HEK293T (cell line): ENCODE data around the gene KLF2.
"Not testable (repeated sequence)": the region's sequence is repeated elsewhere in the genome, so short reads cannot be mapped to it uniquely, and the experiment has no call there.

Source experiments
- CTCF ChIA-PET: fragments of 350-600 bp; formaldehyde crosslinking; extraction: SDS; loops from one replicate; lab custom pipeline; 2021; ENCODE audit warnings: antibody characterized with exemption, inconsistent platforms; lab: Yijun Ruan, JAX
- POLR2A ChIA-PET: fragments of 350-600 bp; formaldehyde crosslinking; extraction: SDS; loops from one replicate; lab custom pipeline; 2020; ENCODE audit warnings: antibody characterized with exemption, inconsistent platforms; lab: Yijun Ruan, JAX
- DNase-seq: peaks from one replicate; pipeline ENCODE4 v3.0.0; 2012; ENCODE audit warnings: mixed read lengths; ENCODE audit errors: extremely low spot score
- ARNT ChIP-seq: fragments of 450-650 bp; IDR thresholded peaks from 2 replicates; pipeline ENCODE4 v1.6.1; 2017; ENCODE audit warnings: mild to moderate bottlenecking
- BHLHE40 ChIP-seq: fragments of 450-650 bp; IDR thresholded peaks from 2 replicates; pipeline ENCODE4 v1.6.1; 2016; ENCODE audit warnings: mild to moderate bottlenecking, moderate library complexity, borderline replicate concordance
- CTBP1 ChIP-seq: fragments of 450-650 bp; IDR thresholded peaks from 2 replicates; pipeline ENCODE4 v1.6.1; 2016; ENCODE audit warnings: borderline replicate concordance
- ELF4 ChIP-seq: fragments of 450-650 bp; IDR thresholded peaks from 2 replicates; pipeline ENCODE4 v1.6.1; 2017; ENCODE audit warnings: antibody characterized with exemption
- FOXA1 ChIP-seq: fragments of 450-650 bp; IDR thresholded peaks from 2 replicates; pipeline ENCODE4 v1.6.1; 2016; ENCODE audit warnings: mild to moderate bottlenecking
- FOXK2 ChIP-seq: fragments of 450-650 bp; IDR thresholded peaks from 2 replicates; pipeline ENCODE4 v1.6.1; 2016; ENCODE audit warnings: mild to moderate bottlenecking
- FOXM1 ChIP-seq: fragments of 450-650 bp; IDR thresholded peaks from 2 replicates; pipeline ENCODE4 v1.6.1; 2017; ENCODE audit warnings: mild to moderate bottlenecking, borderline replicate concordance
- HDGF ChIP-seq: fragments of 450-650 bp; IDR thresholded peaks from 2 replicates; pipeline ENCODE4 v1.6.1; 2017; ENCODE audit warnings: antibody characterized with exemption, borderline replicate concordance
- L3MBTL2 ChIP-seq: fragments of 450-650 bp; conservative IDR thresholded peaks from 2 replicates; pipeline ENCODE4 v1.6.1; 2016; ENCODE audit warnings: mild to moderate bottlenecking
- LEF1 ChIP-seq: fragments of 450-650 bp; IDR thresholded peaks from 2 replicates; pipeline ENCODE4 v1.6.1; 2017; ENCODE audit warnings: mild to moderate bottlenecking, borderline replicate concordance
- NFRKB ChIP-seq: fragments of 450-650 bp; IDR thresholded peaks from 2 replicates; pipeline ENCODE4 v1.6.1; 2016; ENCODE audit warnings: mild to moderate bottlenecking, moderate library complexity
- PKNOX1 ChIP-seq: fragments of 450-650 bp; IDR thresholded peaks from 2 replicates; pipeline ENCODE4 v1.6.1; 2016
- SP1 ChIP-seq: fragments of 450-650 bp; IDR thresholded peaks from 2 replicates; pipeline ENCODE4 v1.6.1; 2017
- SUZ12 ChIP-seq: fragments of 450-650 bp; IDR thresholded peaks from 2 replicates; pipeline ENCODE4 v1.6.1; 2016; ENCODE audit warnings: mild to moderate bottlenecking
- TARDBP ChIP-seq: fragments of 450-650 bp; IDR thresholded peaks from 2 replicates; pipeline ENCODE4 v1.6.1; 2016
- ZNF384 ChIP-seq: fragments of 450-650 bp; IDR thresholded peaks from 2 replicates; pipeline ENCODE4 v1.6.1; 2016

KLF2 gene

GRCh38 chr19:16324384-16325160 is at the start of gene KLF2:
KLF2 (plus strand) TSS chr19:16324826; CDS start chr19:16324924, 98 bp downstream.
- peak; percentile 83 for DNase-seq
- ChIA-PET POLR2A (interaction anchor here (0.6 to 1.2 kb wide), 4 partner anchors 14 to 76 kb away, joined by 3 read pairs; no protein-coding TSS in a partner anchor), CTCF (no interaction called here)
- TF ChIP-seq FOXM1 (no peak), ELF4 (no peak), SUZ12 (no peak), TARDBP (no peak), FOXK2 (no peak), BHLHE40 (no peak), ZNF384 (no peak)

- CTCF ChIA-PET: no interaction called here
- DNase-seq: no peak
- POLR2A ChIA-PET: no interaction called here
- no peak for TF ChIP-seq BHLHE40
These were observed 44.3 kb upstream of the KLF2 start for GRCh38 chr19:16280306-16280705.

GRCh38 chr19:16281743-16282142 is 42.9 kb upstream of the KLF2 start:
- ChIA-PET CTCF (no interaction called here), POLR2A (no interaction called here)
- DNase-seq: no peak
- TF ChIP-seq FOXM1 (no peak), PKNOX1 (no peak), BHLHE40 (no peak), L3MBTL2 (no peak), ZNF384 (no peak), ELF4 (no peak), HDGF (no peak), SP1 (no peak), FOXA1 (no peak), TARDBP (no peak), CTBP1 (no peak), NFRKB (no peak), FOXK2 (no peak), ARNT (no peak), SUZ12 (no peak), LEF1 (no peak)

GRCh38 chr19:16283210-16284061 is 41.2 kb upstream of the KLF2 start:
- CTCF ChIA-PET: interaction anchor here (0.7 to 0.8 kb wide), 2 partner anchors 10 to 42 kb away, joined by 3 read pairs; no protein-coding TSS in a partner anchor
- DNase-seq: no peak
- POLR2A ChIA-PET: no interaction called here
- TF ChIP-seq PKNOX1 (no peak), FOXM1 (no peak), SUZ12 (no peak), ELF4 (no peak), HDGF (no peak), FOXA1 (no peak), SP1 (no peak), LEF1 (no peak), TARDBP (no peak), ARNT (no peak), FOXK2 (no peak), NFRKB (no peak)

GRCh38 chr19:16284505-16284904 is 40.1 kb upstream of the KLF2 start:
- TF ChIP-seq ELF4 (no peak), SP1 (no peak), ARNT (no peak), BHLHE40 (no peak), HDGF (no peak), CTBP1 (no peak), PKNOX1 (no peak), ZNF384 (no peak), FOXM1 (no peak)
- POLR2A ChIA-PET: no interaction called here
- CTCF ChIA-PET: no interaction called here
- DNase-seq: no peak

- POLR2A ChIA-PET, CTCF ChIA-PET, DNase-seq: not testable (repeated sequence)
These were observed 39.5 kb upstream of the KLF2 start for GRCh38 chr19:16285079-16285478.
